HG02588 (cell line): ENCODE results near the gene KLF12.

Experiments
- ATAC-seq: cut with Tn5 transposase; IDR thresholded peaks from one replicate; pipeline ENCODE4 v1.9.1; 2021; ENCODE audit warnings: mild to moderate bottlenecking, moderate library complexity; ENCODE audit not compliant: unreplicated experiment

The KLF12 gene

GRCh38 chr13:74104661-74105275, 29.4 kb downstream of the KLF12 start:
- ATAC-seq: no peak

- ATAC-seq: no peak
These were observed 30.1 kb downstream of the KLF12 start for GRCh38 chr13:74103970-74104555.

- no peak for ATAC-seq
These were observed 31.0 kb downstream of the KLF12 start for GRCh38 chr13:74103196-74103595.

GRCh38 chr13:74102691-74103090, 31.5 kb downstream of the KLF12 start:
- ATAC-seq: no peak

GRCh38 chr13:74101436-74101835, 32.8 kb downstream of the KLF12 start:
- ATAC-seq: no peak

- no peak for ATAC-seq
These were observed 36.1 kb downstream of the KLF12 start for GRCh38 chr13:74098077-74098476.

GRCh38 chr13:74097116-74097515, 37.1 kb downstream of the KLF12 start:
- ATAC-seq: no peak

- ATAC-seq: no peak
These were observed 40.5 kb downstream of the KLF12 start for GRCh38 chr13:74093691-74094090.

GRCh38 chr13:74092711-74093110, 41.5 kb downstream of the KLF12 start:
- no peak for ATAC-seq

GRCh38 chr13:74090869-74091605, 43.2 kb downstream of the KLF12 start:
- no peak for ATAC-seq

- ATAC-seq: no peak
These were observed 43.8 kb downstream of the KLF12 start for GRCh38 chr13:74090397-74090796.

GRCh38 chr13:74087357-74087756, 46.8 kb downstream of the KLF12 start:
- no peak for ATAC-seq
